Inferior parietal cortex (tissue), 1 donor: Measurements from ENCODE around the gene GMEB2.
"Not testable (repeated sequence)": the region's sequence is repeated elsewhere in the genome, so short reads cannot be mapped to it uniquely, and the experiment has no call there.

Source experiments
- DNase-seq: peaks from one replicate; pipeline ENCODE4 v3.0.0-alpha.2; 2016; ENCODE audit errors: extremely low spot score

Gene GMEB2

GRCh38 chr20:63560333-63560805, 66.5 kb downstream of the GMEB2 start:
- no peak for DNase-seq

- not testable (repeated sequence) for DNase-seq
Observed at GRCh38 chr20:63559485-63560332, 67.2 kb downstream of the GMEB2 start.

GRCh38 chr20:63558804-63559484, 68.0 kb downstream of the GMEB2 start:
- no peak for DNase-seq

- DNase-seq = no peak
Observed at GRCh38 chr20:63557481-63557891, 69.4 kb downstream of the GMEB2 start.

- no peak for DNase-seq
Observed at GRCh38 chr20:63556873-63557478, 69.9 kb downstream of the GMEB2 start.

GRCh38 chr20:63555661-63556381, 71.1 kb downstream of the GMEB2 start:
- no peak for DNase-seq

- no peak for DNase-seq
Observed at GRCh38 chr20:63554361-63555278, 72.3 kb downstream of the GMEB2 start.

GRCh38 chr20:63553933-63554290, 73.0 kb downstream of the GMEB2 start, which contains the start of gene FNDC11:
FNDC11 (plus strand) TSS chr20:63554159; CDS start chr20:63555664, 1,505 bp downstream.
- no peak for DNase-seq

- DNase-seq = no peak
Observed at GRCh38 chr20:63553251-63553932, 73.5 kb downstream of the GMEB2 start.

- no peak for DNase-seq
Observed at GRCh38 chr20:63552481-63553249, 74.2 kb downstream of the GMEB2 start.

- DNase-seq = no peak
Observed at GRCh38 chr20:63551068-63551467, 75.8 kb downstream of the GMEB2 start.

GRCh38 chr20:63549679-63550282, 77.1 kb downstream of the GMEB2 start:
- no peak for DNase-seq

GRCh38 chr20:63549019-63549418, 77.9 kb downstream of the GMEB2 start:
- DNase-seq = no peak

GRCh38 chr20:63548542-63548941, 78.4 kb downstream of the GMEB2 start:
- no peak for DNase-seq

- no peak for DNase-seq
Observed at GRCh38 chr20:63547725-63548480, 79.0 kb downstream of the GMEB2 start, which contains the start of gene SRMS. SRMS (minus strand) TSS chr20:63547749; CDS start chr20:63547463, 286 bp downstream.

GRCh38 chr20:63546956-63547724, 79.8 kb downstream of the GMEB2 start:
- DNase-seq = no peak

- no peak for DNase-seq
Observed at GRCh38 chr20:63546256-63546955, 80.5 kb downstream of the GMEB2 start.
